ENCODE measurements around the gene AKAP13.
"Not testable (repeated sequence)": the region's sequence is repeated elsewhere in the genome, so short reads cannot be mapped to it uniquely, and the experiment has no call there.

Gene AKAP13

DNA sequence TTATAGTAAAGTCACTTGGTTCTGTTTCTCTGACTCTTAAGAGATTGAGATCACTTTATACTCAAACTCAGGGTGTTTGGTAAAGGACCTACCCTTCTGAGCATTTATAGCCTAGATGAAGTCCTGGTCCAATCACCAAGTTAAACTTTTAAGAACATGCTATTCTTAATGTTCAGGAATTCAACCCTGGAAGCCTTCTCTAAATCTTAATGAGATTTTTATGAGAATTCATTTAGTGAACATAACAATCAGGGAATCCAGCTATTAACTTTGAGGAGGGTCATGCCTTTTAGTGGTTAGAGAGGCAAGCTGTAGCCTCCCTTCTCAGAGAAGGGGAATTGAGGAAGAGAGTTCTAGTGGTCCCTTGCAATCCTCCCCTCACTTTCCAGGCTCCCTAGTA is 104.5 kb downstream of the AKAP13 start:
- not testable (repeated sequence) for DNase-seq

DNA sequence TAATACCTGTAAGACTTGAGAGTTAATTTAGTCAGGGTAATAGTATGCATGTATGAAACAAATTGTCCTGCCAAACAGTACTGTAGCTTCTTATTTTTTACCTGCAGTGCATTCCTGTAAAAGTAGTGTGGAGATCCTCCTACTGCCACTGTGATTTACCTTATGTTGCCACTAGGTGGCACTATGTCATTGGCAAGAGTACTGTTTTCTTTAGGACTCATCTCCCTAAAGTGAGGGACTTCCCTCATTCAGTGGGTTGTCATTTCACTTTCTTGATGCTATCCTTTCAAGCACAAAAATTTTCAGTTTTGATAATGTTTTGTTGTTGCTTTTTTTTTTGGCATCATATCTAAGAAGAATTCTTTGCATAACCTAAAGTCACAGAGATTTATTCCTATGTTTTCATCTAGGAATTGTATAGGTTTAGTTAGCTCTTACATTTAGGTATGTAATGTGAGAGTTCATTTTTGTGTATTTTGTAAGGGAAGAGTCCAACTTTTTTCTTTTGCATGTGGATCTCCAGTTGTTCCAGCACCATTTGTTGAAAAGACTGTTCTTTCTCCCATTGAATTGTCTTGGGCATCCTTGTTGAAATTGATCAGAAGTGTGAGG is 105.7 kb downstream of the AKAP13 start:
- no peak for DNase-seq

DNA sequence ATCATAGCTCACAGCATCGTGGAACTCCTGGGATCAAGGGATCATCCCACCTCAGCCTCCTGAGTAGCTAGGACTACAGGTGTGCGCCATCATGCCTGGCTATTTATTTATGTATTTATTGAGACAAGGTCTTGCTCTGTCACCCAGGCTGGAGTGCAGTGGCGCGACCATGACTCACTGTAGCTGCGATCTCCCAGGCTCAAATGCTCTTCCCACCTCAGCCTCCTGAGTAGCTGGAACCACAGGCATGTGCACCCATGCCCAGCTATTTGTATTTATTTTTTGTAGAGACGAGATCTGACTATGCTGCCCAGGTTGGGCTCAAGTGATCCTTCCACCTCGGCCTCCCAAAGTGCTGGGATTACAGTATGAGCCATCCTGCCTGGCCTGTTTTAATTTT is 107.4 kb downstream of the AKAP13 start:
- DNase-seq: not testable (repeated sequence)

DNA sequence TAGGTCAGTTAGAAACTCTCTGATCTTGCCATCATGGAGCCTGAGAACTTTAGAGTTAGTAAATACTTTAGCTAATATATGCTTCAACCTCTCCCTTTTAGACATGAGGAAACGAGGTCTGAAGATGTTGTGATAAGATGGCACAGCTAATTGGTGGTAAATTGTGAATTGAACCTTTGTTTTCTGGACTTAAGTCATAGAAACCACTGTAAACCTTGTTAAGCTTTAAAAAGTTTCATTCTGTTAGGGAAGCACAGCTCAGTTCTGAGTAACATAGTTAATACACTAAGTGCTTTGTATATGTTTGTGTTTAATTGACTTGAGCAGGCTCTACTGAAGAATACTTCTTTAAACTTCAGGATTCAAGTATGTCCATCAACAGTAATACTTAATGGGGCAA is 108.6 kb downstream of the AKAP13 start:
- no peak for DNase-seq

DNA sequence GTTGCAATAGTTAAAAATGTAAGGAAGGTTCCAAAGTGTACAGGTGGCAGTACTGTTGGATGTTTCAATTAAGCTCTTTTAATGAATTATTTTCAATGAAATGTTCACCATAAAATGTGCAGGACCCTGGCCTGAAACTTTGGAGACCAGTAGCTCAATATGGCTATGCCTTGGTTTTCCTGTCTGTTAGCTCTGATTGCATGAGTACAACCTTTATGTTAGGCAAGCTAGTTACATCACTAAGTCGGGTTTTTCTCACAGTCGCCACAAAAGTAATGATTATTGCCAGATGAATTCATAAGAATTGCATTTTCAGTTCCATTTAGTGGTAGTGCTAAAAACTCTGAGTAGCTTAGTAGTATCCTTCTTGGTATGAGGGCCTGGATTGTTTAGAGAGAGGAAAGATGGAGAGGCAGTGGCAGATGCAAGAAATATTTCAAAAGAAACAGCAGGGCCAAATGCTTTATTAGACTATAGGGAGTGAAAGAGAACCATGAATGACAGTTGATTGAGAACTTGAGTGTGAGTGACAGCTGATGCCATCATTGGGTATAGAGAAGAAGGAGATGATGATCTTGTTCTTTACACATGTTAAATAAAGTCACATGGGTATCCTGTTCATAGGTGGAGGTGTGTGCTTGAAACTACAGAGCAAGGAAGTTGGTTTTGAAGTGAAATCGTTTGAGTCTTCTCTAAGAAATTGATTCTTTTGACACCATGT is 109.5 kb downstream of the AKAP13 start:
- no peak for DNase-seq

DNA sequence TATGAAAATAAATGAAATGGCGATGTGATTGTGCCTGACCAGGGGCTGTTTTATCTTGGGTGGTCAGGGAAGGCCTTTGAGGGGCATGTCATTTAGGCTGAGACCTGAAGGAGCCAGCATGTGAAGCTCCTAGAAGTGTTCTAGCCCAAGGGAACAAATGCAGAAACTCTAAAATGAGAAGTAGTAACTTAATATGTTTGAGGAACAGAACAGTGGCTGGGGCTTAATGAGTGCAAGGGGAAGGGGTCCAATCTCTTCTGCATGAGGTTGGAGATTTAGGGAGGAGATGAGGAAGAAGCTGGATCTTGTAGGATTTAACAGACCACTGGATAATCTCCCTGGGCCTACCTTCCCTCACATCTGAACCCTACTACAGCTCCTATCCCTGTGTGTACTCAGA is 110.5 kb downstream of the AKAP13 start:
- DNase-seq: no peak

DNA sequence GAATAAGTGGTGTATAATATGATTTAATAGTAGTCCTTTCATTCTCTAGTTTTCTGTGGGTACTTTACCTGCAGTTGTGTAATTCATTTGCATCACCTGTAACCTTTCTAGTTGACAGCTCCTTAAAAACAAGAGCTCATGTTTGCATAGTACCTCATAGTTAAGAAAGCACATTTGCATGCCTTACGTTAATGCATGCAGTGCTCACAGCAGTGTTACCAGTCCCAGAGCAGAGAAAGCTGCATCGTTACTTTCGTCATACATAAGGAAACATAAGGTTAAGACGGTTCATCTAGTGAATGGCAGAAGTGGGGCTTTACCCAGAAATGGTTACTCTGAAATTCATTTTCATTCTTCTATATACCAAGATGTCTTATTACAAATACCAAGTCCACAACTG is 111.3 kb downstream of the AKAP13 start:
- DNase-seq: no peak

DNA sequence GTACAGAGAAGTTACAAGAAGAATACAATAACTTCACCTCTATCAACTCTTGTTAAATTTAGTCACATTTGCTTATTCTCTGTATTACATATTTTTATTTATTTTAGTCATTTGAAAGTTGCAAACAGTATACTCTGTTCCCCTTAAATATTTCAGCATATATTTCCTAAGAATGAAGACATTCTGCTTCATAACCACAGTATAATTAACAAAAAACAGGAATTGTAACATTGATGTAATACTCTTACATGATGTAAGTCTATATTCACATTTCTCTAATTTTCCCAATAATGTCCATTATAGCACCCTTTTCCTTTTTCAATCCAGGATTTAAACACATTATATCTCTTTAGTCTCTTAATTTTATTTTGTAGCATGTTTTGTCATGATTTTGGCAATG is 112.0 kb downstream of the AKAP13 start:
- DNase-seq: no peak

DNA sequence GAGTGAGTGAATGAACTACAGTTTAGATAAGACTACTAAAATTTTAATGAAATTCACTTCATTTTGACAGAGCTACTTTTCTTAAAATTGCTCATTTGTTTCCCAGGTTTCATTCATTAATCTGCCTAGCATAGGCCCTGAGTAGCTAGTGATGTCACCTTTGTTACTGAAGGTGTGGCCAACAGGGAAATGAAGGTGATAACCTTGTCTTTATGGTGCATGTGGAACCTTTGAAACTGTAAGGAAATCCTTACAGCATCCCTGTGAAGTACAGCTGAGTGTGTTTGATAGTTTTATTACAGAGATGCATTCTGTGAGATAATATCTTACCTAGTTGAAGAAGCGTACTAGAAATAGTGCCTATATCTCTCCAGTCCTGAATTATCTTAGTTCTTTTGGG is 112.9 kb downstream of the AKAP13 start:
- DNase-seq: no peak

DNA sequence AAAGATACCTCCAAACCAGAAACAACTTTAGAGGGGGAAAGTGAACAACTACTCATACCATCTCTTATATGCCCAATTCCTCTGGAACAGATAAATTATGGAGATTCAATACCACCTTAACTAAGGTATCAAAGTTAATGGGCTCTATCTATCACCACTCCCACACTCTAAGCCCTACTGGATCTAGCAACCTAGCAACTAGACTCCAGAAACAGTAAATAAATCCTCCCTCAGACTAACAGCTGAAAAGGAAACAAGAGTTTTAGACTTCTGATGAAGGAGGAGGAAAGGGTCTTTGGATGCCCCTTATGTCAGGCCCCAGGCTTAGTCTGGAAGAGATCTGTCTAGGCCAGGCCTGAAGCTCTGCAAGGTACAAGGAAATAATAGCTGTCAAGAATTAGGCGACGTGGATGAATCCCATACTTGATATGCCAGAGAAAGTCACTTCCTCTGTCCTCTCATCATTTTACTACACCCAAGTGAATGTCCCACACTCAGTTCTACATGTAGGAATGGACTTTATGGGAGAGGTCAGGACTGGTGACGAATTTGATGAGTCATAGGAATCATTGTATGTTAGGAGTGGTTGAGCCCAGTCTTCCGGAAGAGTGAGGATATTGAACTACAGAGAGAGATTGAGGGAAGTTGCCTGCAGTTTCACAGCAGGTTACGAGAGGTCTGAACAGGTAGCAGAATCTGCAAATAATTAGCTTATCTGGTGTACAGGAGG is 113.8 kb downstream of the AKAP13 start:
- no peak for DNase-seq

DNA sequence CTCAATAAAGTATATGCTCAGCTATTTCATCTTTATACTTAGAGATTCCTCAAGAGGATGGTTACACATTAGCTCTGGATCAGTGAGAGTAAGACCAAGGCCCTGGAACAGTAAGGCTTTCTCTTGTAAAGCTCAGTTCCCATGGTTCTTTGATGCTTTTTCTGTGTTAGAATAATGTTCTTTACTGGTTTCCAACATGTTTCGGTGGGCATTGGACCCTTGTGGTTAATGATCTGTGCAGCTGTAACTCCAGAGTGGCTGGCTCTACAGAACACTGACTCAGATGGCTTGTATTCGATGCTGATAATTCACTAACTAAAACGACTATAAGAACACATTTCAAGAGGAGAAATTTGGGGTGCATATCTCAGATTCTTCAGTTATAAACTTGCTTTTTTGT is 114.7 kb downstream of the AKAP13 start:
- DNase-seq: no peak

DNA sequence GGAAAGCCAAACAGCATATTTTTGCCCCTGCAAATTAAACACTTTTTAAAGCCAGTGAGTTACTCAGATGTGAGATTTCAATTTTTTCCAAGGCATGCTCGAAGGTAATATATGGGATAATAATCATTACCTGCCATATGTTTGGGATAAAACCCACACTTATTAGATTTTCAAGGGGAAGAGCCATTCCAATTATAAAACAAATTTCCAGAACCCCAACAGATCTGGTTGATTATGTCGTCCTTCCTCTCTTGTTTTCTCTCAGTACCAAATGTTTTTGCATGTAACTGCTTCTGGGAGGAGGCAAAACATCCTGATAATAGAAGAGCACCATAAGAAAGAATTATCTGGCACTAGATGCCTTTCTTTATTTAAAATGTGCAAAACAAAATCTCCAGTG is 115.1 kb downstream of the AKAP13 start:
- no peak for DNase-seq

DNA sequence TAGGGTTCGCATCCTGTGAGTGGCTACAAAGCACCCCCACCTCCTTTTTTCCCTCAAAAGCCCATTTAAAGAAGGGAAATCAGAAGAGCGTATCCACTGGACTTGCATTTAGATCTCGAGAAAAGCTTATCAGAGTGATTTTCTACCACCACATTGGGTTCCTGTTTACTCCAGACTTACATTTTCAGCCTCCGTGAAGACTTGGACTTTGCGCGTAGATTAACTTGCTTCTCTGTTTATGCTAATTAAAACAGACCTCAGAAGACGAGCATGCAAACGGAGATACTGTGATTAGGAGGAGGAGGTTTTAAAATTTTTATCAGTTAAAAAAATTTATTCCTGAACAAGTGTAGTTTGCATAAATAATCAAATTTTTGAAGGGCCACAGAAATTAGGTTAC is 115.7 kb downstream of the AKAP13 start:
- no peak for DNase-seq

DNA sequence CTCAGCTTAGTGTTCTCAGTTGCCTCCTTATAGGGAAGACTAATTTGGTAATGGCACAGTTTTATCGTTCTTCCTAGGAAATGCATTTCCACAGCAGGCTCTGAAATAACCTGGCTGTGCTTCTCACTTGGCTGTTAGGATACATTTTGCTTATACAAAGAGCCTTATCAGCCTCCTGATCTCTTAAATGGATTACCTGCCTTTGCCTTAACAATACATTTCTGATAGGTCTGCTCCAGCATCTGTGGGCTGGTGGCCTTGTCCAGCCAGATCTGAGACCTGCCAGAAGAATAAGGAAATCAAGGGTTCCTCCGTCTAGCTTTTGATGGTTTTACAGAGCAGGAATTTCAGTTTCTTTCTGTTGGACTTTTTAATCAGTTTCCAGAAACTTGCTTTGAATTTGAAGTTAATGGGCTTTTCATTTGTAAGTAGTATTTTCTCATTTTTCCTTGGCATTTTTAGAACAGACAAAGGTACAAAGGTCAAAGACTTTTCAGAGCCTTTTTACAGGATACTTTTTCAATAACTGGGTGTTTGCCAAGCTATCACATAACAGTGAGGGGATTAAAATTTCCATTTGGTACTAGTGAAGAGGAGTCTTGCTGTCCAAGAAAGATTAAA is 116.3 kb downstream of the AKAP13 start:
- DNase-seq: no peak

DNA sequence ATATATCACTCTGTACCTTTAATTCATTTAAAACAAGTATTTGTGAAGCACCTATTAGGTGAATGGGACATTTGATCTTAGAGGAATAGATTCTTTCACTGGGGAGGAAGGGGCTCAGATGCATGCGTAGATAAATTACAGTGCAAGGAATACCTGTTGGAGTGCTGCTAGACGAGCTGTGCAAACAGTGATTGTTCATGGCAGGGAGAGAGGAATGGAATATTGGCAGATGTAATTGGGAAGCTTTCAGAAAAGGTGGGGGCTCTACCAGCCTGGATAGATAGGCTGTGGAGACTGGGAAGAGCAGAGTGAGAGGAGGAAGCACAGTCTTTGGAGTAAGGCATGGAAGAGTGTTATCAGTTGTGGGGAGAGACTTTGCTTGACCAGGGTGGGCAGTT is 116.8 kb downstream of the AKAP13 start:
- DNase-seq: no peak

DNA sequence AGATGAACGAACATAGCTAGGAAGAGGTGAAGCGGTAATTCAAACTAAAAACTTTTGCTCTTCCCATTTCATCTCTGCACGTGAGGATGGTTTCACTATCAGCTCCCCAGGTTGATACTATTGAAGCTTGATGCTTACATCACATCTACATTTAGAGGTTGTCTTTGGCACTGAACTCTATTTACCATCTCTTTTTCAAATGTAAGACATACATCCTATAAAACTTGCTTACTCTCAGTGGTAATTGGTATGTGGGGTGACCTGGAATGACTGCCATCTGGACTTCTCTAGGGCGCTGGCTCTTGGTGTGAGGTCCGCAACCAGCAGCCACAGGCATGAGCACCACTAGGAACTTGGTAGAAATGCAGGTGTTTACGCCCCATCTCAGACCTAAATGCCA is 118.1 kb downstream of the AKAP13 start:
- DNase-seq: no peak

DNA sequence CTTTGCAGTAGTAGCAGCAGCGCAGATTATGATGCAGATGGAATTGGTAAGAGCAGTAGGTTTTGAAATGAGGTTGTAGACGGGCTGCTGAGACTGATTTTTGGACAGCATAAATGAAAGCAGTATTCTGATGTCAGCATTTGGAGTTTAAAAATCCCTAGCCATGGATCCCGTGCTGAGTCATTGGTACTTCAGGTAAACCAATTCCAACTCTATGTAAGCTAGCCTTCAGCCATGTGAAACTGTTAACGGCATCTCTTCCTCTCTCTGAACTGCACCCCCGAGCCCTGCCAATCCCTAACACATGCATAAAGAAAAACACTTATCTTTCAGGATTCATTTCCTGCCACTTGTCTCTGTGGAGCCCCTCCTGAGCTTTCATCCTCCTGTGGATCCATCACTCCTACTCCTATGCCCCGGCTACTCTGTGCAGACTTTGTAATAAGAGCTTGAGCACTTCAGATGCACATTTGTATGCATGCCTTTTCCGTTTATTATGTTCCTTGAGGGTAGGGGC is 119.0 kb downstream of the AKAP13 start:
- no peak for DNase-seq

DNA sequence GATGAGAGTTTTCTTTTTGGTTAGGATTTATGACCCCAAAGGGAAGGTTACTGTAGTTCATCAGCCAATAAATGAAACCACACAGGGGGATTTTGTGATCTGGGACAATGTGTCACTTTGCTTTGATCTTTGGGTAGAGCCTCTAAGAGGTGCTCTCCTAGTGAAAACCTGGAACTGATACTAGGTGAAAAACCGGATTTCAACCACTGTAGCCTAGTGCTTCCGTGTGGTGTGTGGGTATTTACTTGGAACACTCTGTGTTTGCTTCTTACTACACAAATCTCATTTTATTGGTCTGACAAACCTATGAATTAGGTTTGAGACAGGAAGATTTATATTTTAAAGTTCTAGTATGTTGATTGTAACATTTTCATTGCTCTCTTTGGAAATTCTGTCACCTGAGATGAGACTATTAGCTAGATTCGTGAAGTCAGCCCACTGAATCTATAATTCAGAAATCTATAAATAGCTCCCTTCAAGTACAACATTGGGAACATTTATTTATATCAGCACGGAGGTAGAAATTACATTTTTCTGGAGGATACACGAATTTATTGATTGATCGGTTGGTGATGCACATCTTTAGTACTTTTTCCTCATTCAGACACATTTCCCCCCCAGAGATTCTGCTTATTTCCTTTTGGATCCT is 119.8 kb downstream of the AKAP13 start:
- no peak for DNase-seq

DNA sequence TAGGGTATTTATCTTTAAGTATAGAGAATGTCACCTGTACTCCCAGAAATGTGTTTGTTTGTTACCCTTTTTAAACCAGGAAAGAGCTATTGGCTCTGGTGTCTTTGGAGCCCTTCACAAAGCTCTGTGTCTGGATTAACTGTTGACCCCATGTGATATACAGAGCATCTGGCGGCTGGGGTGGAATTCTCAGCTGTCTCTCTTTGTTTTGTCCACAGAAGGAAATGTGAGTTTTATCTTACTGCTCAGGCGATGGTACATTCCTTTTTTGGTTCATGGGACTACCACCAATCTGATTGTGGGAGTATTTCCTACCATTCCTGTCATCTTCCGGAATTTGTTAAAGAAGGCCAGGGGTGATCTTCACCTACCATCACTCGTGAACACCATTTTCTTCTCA is 120.3 kb downstream of the AKAP13 start:
- no peak for DNase-seq

DNA sequence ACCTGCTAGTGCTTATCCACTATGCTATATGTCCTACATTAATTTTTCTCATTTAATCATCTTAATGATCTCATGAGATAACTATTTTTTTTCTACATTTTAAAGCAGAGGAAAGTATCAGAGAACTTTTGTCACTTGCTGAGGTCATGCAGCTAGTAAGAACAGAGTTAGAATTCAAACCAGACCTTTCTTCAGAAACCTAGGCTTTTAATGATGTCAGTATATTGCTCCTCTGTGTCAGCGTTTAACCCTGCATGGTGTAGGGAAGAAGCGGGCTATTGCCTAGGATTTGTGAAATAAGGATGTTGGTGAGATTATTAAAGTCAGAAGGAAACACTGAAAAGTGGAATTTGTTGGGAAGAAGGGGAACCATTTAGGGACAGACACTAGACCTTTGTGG is 121.2 kb downstream of the AKAP13 start:
- DNase-seq: no peak

DNA sequence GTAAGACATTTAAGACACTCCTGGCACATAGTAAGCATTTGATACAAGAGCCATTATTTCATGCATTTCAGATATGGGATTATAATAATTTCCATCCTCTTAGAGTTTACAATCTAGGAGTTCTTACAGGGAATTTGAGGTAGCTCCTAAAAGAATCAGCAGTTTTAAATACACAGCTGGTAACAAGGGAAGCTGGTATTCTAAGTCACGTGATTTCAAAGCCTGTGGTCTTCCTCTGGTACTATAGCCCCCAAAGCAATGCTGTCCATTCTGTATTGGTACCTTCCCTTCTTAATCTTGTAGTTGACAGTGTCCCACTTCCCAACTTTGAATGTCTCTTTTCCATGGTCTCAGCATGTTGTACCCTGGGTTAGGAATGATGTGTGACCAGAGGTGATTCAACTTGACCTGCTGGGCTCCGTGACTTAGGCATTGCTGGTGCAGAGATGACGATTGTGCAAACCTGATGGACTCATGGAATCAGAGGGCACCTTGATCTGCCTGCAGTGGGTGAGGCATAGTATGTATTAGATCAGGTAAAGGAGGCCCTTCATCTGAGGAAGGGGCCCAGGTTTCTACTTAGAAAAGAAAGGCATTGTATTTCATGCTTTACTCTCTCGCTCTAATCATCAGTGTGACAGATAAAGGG is 122.9 kb downstream of the AKAP13 start:
- DNase-seq: no peak

Measured in SIG-M5 (cell line).